ENCODE data around the gene EPHA5.

EPHA5 gene

DNA sequence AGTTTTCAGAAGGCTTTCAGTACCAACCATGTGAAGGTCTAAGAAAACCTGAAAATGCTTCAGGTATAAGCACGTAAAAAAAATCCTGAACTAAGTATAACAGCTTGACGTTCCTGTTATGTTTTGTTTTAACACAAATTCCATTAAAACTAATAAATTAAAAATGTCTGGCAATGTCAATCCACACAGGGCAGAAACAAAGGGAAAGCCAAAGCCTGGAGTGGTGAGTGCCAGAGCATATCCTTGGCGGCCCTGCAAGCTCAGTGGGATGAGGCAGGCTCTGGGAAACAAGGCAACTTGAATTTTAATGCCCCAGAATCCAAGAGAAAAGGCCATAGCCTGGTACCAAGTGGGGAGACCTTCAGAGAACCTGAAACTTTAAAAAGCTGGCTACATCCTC, 78.2 kb downstream of the EPHA5 start:
- no peak for DNase-seq (ENCODE audit: insufficient read length, low spot score)
- no peak for FAIRE-seq
- TF ChIP-seq, protein P1, sequence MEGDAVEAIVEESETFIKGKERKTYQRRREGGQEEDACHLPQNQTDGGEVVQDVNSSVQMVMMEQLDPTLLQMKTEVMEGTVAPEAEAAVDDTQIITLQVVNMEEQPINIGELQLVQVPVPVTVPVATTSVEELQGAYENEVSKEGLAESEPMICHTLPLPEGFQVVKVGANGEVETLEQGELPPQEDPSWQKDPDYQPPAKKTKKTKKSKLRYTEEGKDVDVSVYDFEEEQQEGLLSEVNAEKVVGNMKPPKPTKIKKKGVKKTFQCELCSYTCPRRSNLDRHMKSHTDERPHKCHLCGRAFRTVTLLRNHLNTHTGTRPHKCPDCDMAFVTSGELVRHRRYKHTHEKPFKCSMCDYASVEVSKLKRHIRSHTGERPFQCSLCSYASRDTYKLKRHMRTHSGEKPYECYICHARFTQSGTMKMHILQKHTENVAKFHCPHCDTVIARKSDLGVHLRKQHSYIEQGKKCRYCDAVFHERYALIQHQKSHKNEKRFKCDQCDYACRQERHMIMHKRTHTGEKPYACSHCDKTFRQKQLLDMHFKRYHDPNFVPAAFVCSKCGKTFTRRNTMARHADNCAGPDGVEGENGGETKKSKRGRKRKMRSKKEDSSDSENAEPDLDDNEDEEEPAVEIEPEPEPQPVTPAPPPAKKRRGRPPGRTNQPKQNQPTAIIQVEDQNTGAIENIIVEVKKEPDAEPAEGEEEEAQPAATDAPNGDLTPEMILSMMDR (IDR thresholded peaks at IDR 0.05; ENCODE audit: insufficient read depth, missing control alignments) = no peak

DNA sequence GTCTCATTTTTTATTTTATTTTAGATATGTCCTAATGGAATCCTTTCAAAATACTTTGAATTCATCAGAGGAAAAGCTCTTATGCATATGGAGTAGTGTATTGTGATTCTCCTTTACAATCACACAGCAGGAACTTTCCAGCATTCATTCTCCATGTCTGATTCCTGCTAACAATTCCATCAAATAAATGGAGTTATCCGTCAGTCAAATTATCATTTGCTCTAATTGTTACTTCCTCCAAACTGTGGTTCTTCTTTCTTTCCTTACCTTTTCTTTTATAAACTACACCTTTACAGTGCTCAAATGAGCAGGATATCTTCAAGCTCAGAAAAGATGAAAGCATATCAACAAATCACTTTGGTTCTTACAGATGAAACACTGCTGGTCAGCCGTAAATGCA, 80.4 kb downstream of the EPHA5 start:
- no peak for DNase-seq (ENCODE audit: insufficient read length, low spot score)
- FAIRE-seq = no peak
- TF ChIP-seq, protein P1 (IDR thresholded peaks at IDR 0.05; ENCODE audit: insufficient read depth, missing control alignments) = no peak

DNA sequence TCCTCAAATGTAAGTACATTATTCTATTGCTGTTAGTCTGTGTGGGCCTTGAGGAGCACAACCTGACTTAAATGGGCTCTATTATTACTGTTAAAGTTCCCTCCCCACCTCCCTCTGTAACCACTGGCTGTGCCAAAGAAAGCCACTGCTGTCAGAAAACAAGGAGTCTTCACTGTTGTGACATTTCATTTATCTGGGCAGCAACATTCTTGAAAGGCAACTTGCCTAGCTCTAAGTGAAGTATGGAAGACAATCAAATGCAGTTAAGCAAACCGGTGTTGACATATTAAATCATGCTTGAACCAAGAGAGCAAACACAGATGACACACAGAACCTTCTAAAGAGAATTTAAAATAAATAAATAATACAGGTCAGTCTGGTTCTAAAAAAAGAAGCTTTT, 81.0 kb downstream of the EPHA5 start:
- DNase-seq (ENCODE audit: insufficient read length, low spot score) (no peak), FAIRE-seq (no peak)
- TF ChIP-seq, protein P1 (IDR thresholded peaks at IDR 0.05; ENCODE audit: insufficient read depth, missing control alignments) = no peak

DNA sequence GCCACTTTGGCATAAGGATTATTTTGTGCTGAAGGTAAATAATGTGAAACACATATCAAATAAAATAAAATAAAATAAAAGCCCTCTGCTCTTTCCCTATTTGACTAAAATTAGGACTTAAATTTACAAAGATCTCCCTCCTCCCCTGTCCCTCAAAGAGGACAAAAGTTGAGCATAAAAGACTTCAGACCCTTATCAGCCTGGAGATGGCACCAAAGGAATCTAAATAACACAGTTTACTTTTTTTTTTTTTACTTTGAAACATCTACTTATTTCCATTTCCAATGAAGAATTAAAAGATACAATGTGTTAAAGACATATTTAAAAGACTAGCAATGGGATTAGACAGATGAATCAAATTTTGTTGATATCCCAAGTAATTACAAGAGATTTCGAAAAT, 89.7 kb downstream of the EPHA5 start:
- FAIRE-seq (peak; percentile 84), DNase-seq (ENCODE audit: insufficient read length, low spot score) (no peak)
- TF ChIP-seq, protein P1 (IDR thresholded peaks at IDR 0.05; ENCODE audit: insufficient read depth, missing control alignments) = no peak

DNA sequence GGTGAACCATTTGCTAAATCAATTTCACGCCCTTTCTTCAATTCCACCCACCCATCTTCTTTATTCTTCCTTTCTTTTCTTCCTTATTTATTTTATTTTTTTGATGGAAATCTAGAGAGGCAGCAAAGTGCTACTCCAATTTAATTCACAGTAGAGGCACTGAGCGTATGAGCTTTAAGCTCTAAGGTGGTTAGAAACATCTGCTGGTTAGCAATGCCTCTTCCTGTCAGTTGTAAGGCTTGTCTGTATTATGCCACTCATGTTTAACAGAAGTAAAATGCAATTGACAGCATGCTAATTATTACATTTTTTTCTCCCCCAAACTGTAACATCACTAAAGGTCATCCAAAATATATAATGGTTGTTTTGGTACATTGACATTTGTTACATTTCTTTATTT, 103.8 kb downstream of the EPHA5 start:
- TF ChIP-seq, protein P1 (IDR thresholded peaks at IDR 0.05; ENCODE audit: insufficient read depth, missing control alignments) = no peak

DNA sequence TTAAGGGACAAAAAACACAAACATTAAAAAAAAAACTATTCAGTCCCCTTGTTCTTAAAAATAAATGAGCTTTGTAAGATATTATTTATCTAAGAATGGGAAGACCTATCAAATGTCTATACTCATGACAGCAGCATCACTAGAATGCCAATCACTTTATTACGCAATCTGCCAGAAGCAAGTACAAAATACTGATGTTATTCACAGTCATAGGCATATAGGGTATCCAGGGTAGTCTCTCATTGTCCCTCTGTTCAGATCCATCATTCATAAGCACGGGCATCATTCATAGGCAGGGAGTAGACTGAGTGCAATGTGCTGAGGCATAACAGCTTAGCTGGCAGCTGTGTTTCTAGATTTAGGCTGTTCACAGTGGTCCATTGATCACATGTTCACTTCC, 109.1 kb downstream of the EPHA5 start:
- FAIRE-seq (no peak), DNase-seq (ENCODE audit: insufficient read length, low spot score) (no peak)
- TF ChIP-seq, protein P1 (IDR thresholded peaks at IDR 0.05; ENCODE audit: insufficient read depth, missing control alignments) = no peak

More for the DNA sequence above, 103.8 kb downstream of the EPHA5 start:
- FAIRE-seq = no peak
- DNase-seq (ENCODE audit: insufficient read length, low spot score) = no peak

DNA sequence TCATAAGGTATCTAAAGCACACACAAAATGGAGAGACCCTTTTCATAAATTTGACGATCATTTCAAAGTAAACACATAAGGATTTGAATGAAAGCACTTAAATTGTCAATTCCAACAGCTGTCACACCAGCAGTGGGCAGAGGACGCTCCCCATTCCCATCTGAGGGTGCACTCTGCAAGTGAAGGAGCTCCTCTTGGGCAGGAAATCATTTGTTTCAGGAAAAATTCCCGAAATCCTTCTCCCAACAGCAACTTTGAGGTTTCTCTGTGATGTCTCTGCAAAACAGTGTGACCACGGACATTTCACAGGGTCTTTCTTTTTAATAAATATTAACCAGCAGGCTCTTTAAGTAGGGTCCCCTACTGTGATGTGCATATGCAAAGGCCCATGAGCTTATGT, 111.0 kb downstream of the EPHA5 start:
- TF ChIP-seq, protein P1 (IDR thresholded peaks at IDR 0.05; ENCODE audit: insufficient read depth, missing control alignments) = no peak
- no peak for DNase-seq (ENCODE audit: insufficient read length, low spot score)
- FAIRE-seq = no peak
